GM19239 (cell line): ENCODE measurements around the gene PPM1N.
"Not testable (repeated sequence)": the region's sequence is repeated elsewhere in the genome, so short reads cannot be mapped to it uniquely, and the experiment has no call there.

Experiments
- DNase-seq: peaks from one replicate; pipeline ENCODE4 v3.0.0; 2011; ENCODE audit warnings: low spot score; ENCODE audit not compliant: insufficient read length
- FAIRE-seq: peaks from 2 replicates; lab custom pipeline; 2011; peaks lifted over from hg19 to GRCh38; lab: Jason Lieb, UNC

The PPM1N gene

GRCh38 chr19:45506989-45507871 is 9.0 kb downstream of the PPM1N start, which contains the start of gene VASP:
TSS of gene VASP (plus strand) at chr19:45507479. CDS start at chr19:45507772, 293 bp downstream.
- FAIRE-seq (peak; percentile 88), DNase-seq (peak; percentile 61)

DNA sequence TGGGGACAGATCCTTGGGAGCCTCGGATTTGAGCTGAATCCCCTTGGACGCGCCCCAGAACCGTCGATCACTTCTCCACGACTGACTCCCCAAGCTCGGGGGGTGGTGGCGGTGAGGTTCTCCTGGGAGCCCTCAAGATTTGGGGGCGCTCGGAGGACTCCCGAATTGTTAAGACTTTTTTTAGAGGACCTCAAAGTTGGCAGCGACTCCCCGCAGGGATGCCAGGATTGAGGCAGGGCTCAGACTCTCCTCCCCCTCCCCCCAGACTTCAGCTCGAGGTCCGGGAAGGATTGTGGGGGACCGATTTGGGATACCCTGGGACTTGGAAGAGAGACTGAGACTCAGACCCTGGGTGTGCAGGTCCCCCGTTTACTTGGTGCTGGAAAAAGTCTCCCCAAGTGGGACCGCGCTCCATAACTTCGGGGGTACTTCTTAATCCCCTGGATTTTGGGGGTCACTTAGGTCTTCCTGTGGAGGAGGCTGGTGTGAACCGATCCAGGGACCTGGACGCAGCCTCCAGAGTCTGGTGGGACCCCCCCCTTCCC is 9.7 kb downstream of the PPM1N start:
- FAIRE-seq, result peak; percentile 63
- DNase-seq, result no peak

GRCh38 chr19:45508417-45508860 is 10.2 kb downstream of the PPM1N start:
- FAIRE-seq, result peak; percentile 49

DNA sequence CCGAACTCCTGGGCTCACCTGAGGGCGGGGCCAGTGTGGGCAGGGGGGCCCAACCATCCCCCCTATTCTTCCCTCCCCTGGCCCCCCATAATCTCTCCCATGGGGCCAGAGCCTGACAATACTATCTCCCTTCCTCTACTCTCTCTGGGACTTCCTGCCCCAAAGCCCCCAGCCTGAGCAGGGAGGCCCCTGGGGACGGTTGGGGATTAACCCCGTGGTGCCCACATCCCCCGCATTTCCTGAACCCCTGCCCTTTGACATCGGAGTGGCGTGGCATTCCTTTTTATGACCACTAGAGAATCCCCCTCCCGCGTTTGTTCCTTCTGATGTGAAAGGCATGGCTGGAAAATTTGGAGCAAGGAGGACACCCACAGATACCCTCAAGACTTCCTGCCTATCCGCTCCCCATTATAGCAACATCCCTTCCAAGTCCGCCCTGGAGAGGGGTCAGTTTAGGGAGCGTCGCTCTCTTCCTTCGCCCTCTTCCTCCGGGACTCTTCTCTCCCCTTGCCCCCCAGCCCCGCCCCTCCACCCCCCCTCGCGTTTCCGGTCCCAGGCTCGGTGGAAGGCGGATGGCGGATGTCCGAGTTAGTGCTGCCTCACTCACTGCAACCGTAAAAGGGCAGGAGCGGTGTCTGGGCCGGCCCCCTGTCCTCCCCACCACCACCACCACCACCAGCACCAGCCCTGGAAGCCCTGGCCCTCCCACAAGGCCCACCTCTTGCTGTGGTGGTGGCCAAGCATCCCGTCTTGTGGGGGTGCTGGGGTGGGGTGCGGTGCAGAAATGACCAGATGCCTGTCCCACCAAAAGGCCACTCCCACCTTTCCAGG is 10.8 kb downstream of the PPM1N start:
- peak; percentile 80 for FAIRE-seq
- peak; percentile 73 for DNase-seq

More at GRCh38 chr19:45508417-45508860, 10.2 kb downstream of the PPM1N start:
- DNase-seq, result no peak

- no peak for FAIRE-seq
- no peak for DNase-seq
These were observed 11.4 kb downstream of the PPM1N start for GRCh38 chr19:45509692-45510015.

DNA sequence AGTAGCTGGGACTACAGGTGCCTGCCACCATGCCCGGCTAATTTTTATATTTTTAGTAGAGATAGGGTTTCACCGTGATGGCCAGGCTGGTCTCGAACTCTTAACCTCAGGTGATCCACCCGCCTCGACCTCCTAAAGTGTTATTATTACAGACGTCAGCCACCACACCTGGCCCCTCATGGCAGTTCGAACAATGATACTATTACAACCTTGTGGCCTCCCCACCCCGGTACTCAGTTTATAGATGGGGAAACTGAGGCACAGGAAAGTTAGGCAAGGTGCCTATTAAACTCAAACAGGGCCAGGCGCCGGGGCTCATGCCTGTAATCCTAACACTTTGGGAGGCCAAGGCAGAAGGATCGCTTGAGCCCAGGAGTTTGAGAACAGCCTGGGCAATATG is 12.1 kb downstream of the PPM1N start:
- FAIRE-seq, DNase-seq: not testable (repeated sequence)

DNA sequence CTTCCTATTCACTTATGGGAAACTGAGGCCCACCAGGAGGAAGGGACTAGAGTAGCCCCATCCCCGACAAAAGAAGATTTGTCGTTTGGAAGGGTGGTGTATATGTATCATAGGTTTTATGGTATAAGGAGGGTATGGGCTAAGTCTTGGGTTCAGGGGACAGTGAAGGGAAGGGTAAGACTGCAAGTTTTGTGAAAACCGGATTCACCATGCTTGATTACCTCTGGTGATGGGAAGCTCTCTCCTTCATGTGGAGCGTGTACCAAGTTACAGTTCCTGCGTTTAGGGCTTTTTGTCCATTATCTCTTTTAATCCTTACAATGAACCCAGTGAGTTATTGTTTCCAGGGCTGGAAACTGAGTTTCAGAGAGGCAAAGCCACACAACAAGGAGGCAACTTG is 12.8 kb downstream of the PPM1N start:
- DNase-seq, result no peak
- peak; percentile 63 for FAIRE-seq

GRCh38 chr19:45512881-45513483 is 14.7 kb downstream of the PPM1N start:
- DNase-seq, result no peak
- no peak for FAIRE-seq

- FAIRE-seq (no peak), DNase-seq (no peak)
These were observed 16.3 kb downstream of the PPM1N start for GRCh38 chr19:45514376-45515051.

DNA sequence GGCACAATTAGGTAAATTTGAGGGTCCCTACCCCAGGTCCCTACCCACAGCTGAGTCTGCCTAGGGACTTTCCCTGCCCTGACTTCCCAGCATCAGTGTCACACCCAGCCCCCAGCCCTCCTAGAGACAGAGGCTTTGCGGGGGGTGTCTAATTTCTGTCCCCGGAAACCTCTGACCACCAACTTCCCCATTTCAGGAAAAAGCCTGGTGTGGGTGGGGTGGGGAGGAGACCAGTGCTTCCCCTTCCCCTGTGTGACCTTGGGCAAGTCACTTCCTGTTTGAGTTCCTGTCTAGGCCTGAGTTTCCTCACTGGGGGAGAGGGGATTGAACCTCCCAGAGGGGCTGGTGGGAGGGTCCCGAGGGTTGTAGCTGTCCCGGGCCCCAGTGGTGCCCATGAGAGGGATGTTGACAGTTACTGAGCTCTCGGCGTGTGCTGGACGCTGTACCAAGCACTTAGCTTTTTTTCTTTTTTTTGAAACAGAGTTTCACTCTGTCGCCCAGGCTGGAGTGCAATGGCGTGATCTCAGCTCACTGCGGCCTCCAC is 16.9 kb downstream of the PPM1N start:
- DNase-seq (no peak), FAIRE-seq (peak; percentile 88)

- no peak for FAIRE-seq
- DNase-seq, result no peak
These were observed 17.7 kb downstream of the PPM1N start for GRCh38 chr19:45515807-45516401.

DNA sequence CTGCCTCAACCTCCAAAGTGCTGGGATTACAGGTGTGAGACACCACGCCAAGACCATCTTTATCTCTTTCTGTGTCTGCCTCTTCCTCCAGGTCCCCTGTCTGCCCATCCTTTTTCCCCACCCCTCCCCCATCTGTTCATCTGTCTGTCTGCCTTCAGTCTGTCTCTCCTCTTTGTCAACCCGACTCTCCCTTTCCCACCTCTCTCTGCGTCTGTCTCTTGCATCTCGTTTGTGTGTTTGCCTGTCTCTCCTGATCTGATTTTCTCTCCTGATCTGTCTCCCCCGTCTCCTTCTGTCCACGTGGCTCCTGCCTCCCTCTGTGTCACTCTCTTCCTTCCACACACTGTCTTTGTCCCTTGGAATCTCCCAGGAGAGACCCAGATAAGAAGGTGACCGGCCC is 19.0 kb downstream of the PPM1N start:
- DNase-seq (no peak), FAIRE-seq (no peak)

GRCh38 chr19:45517641-45518468 is 19.6 kb downstream of the PPM1N start:
- FAIRE-seq (no peak), DNase-seq (no peak)

DNA sequence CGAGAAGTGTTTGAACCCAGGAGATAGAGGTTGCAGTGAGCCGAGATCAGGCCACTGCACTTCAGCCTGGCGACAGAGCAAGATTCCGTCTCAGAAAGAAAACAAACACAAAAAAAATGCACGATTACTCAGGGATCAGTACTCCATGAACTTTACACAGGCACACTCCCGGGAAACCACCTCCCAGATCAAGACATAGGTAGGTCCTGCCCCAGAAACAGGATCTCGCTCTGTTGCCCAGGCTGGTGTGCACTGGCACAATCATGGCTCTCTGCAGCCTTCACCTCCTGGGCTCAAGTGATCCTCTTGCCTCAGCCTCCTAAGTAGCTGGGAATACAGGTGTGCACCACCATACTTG is 20.2 kb downstream of the PPM1N start:
- DNase-seq (no peak), FAIRE-seq (no peak)

DNA sequence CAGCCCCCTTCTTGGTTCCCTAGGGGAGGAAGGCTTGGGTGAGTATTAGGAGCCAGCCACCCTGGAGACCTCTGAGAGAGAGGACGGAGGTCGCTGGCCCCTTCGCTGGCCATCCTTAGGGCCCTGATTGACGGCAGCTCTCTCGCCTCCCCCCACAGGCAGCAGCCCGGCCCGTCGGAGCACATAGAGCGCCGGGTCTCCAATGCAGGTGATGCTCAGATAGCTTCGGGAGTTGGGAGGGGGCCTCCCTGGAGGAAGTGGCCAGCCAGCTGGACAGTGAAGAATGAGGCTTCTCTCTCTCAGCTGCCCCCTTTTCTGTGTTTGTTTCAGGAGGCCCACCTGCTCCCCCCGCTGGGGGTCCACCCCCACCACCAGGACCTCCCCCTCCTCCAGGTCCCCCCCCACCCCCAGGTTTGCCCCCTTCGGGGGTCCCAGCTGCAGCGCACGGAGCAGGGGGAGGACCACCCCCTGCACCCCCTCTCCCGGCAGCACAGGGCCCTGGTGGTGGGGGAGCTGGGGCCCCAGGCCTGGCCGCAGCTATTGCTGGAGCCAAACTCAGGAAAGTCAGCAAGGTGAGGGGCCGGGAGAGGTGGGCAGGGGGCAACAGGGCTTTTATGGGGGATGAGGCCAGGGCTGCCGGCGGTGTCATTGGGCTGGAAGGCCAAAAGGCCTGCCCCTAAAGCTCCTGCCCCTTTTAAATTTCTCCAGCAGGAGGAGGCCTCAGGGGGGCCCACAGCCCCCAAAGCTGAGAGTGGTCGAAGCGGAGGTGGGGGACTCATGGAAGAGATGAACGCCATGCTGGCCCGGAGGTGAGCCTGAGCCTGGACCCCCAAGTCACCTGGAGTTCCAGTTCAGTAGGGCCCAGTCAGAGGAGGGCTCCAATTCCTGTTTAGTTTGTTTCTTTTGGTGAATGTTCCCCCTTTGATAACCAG is 24.0 kb downstream of the PPM1N start:
- FAIRE-seq (no peak), DNase-seq (no peak)

- peak; percentile 97 for FAIRE-seq
- DNase-seq, result peak; percentile 94
These were observed 25.5 kb downstream of the PPM1N start for GRCh38 chr19:45523642-45524256.

DNA sequence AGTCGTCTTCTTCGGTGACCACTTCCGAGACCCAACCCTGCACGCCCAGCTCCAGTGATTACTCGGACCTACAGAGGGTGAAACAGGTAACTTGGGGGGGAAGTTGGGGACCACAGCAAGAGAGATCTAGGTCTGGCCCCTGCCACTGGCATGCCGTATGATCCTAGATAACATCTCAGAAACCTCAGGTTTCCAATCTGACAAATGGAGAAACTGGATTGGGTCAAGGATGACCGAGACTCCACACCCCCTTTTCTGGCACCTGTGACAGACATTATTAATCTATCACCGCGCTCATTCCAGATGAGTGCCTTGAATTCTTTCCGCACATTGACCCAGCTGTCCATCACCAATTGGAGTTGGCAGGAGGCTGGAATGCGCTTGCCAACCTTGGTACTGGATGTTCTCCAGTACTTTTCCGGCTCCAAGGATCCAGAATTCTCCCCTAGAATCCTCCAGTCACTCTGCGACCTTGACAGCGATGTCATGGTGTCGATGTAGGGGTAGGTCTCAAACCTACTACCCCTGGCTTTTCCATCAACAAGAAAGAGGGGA is 26.4 kb downstream of the PPM1N start:
- FAIRE-seq, result no peak
- DNase-seq, result no peak
